Mucosa of descending colon (tissue), 3 donors: ENCODE measurements around the gene WDR82. TPM values are rescaled to one million over a fixed set of nuclear protein-coding genes. Genes with fewer than 3 reads are reported as not detected.

ENCODE experiments used
- ATAC-seq: fragments of 200-7000 bp; cut with Tn5 transposase; one replicate; pipeline ENCODE4 v1.9.1; 2020; ENCODE audit warnings: mild to moderate bottlenecking, moderate library complexity
- DNase-seq, 3 donors: peaks; one replicate each; pipeline ENCODE4 v3.0.0-alpha.2; 2020
- H3K36me3 ChIP-seq: fragments of 200-600 bp; one replicate; pipeline ENCODE4 v1.8.0; 2021; ENCODE audit warnings: low read depth, mild to moderate bottlenecking
- H3K4me1 ChIP-seq: fragments of 200-600 bp; one replicate; pipeline ENCODE4 v1.8.0; 2021; ENCODE audit warnings: low read depth, mild to moderate bottlenecking
- H3K4me3 ChIP-seq: fragments of 200-600 bp; one replicate; pipeline ENCODE4 v1.8.0; 2021; ENCODE audit warnings: mild to moderate bottlenecking
- H3K9me3 ChIP-seq: fragments of 200-600 bp; one replicate; pipeline ENCODE4 v1.8.0; 2021; ENCODE audit warnings: mild to moderate bottlenecking
- CTCF ChIP-seq: fragments of 200-600 bp; IDR thresholded peaks from one replicate; pipeline ENCODE4 v1.8.0; 2022; ENCODE audit warnings: antibody characterized with exemption, mild to moderate bottlenecking
- intact Hi-C, 2 donors: fragments of 100-400 bp; cut with DNase I in 1 of 2; cut with micrococcal nuclease in 1 of 2; formaldehyde crosslinking; loops; one replicate each; pipeline versions ENCODE4 v1.11.0 to v1.11.1; 2022; cut with DNase I, micrococcal nuclease
- total RNA-seq, 3 donors: library from RNA; stranded (reverse); fragmentation: NEBNext Ultra II Directional in 2 of 3; extraction: Animal tissue kit (Norgen Biotek cat#: 25700) in 2 of 3; gene quantifications; one replicate each; pipeline versions ENCODE4 v1.2.1 to v1.2.4, GENCODE V29; 2021 to 2023
- donor health status: DM: no; HTN: no; CAD: no; lungs with moderate emphysema.
- donor health status: DM: no; HTN: no; CAD: no.
- donor health status: DM: no; HTN: yes; CAD: no.

WDR82 gene
- total RNA-seq, 3 donors from 2014 or later = 55.8 to 83.1 (median 62.9) TPM

GRCh38 chr3:52227117-52227516 is 51.3 kb downstream of the WDR82 start:
- ATAC-seq (no peak), DNase-seq (no peak)
- no peak for TF ChIP-seq CTCF
- intact Hi-C loops = loop anchor here in 1 of 2 donors (10.0 kb wide), 1 partner anchor 108 kb away; no protein-coding TSS in a partner anchor
- Histone ChIP-seq H3K4me1 (no peaks in the 10 kb centered on the region), H3K4me3 (no peak overlapping the region), H3K36me3 (peaks cover 8% of the 10 kb centered on the region), H3K9me3 (no peaks in the 10 kb centered on the region)

GRCh38 chr3:52226229-52226817 is 52.1 kb downstream of the WDR82 start:
- no peaks in the 10 kb centered on the region for H3K9me3 ChIP-seq
- ATAC-seq (no peak), DNase-seq (peak in 1 of 3 donors; percentile 21)
- no peaks in the 10 kb centered on the region for H3K4me1 ChIP-seq
- H3K36me3 ChIP-seq = peaks cover 8% of the 10 kb centered on the region
- no peak for TF ChIP-seq CTCF
- no peak overlapping the region for H3K4me3 ChIP-seq
- intact Hi-C loops = loop anchor here in 1 of 2 donors (10.0 kb wide), 1 partner anchor 108 kb away; no protein-coding TSS in a partner anchor

- intact Hi-C loops = loop anchor here in 1 of 2 donors (10.0 kb wide), 1 partner anchor 109 kb away; no protein-coding TSS in a partner anchor
- H3K36me3 ChIP-seq = peaks cover 4% of the 10 kb centered on the region
- no peak for TF ChIP-seq CTCF
- peak in 2 of 3 donors; percentile 28 to 58 for DNase-seq
- H3K4me1 ChIP-seq = no peaks in the 10 kb centered on the region
- H3K4me3 ChIP-seq = no peak within 1 kb of the TSS
- no peaks in the 10 kb centered on the region for H3K9me3 ChIP-seq
- peak; percentile 72 for ATAC-seq
These were observed 52.8 kb downstream of the WDR82 start, which contains the start of gene TLR9 for GRCh38 chr3:52225452-52226228. Gene TLR9 (minus strand): TSS chr3:52225645. CDS start chr3:52225529, 116 bp downstream.

GRCh38 chr3:52223449-52224408 is 54.7 kb downstream of the WDR82 start:
- DNase-seq = no peak
- H3K4me3 ChIP-seq = no peak overlapping the region

More at GRCh38 chr3:52223449-52224408, 54.7 kb downstream of the WDR82 start:
- Histone ChIP-seq H3K4me1 (peaks cover 4% of the 10 kb centered on the region), H3K9me3 (no peaks in the 10 kb centered on the region), H3K36me3 (no peaks in the 10 kb centered on the region)
- TF ChIP-seq CTCF = no peak
- intact Hi-C loops = loop anchor here in 1 of 2 donors (10.0 kb wide), 1 partner anchor 111 kb away; no protein-coding TSS in a partner anchor
- no peak for ATAC-seq
